GM23338 (cell line): ENCODE data around the gene CBFA2T2. TPM values are rescaled to one million over a fixed set of nuclear protein-coding genes. Genes with fewer than 3 reads are reported as not detected.

ENCODE experiments used
- ATAC-seq: fragments of 200-7000 bp; cut with Tn5 transposase; 3 replicates; pipeline ENCODE4 v1.9.1; 2020
- DNase-seq: peaks from one replicate; pipeline ENCODE4 v3.0.0-alpha.2; 2015; ENCODE audit warnings: low spot score
- H2AFZ ChIP-seq: fragments of 200-600 bp; sonication (generic); 2 replicates; pipeline ENCODE4 v1.8.0; 2016; ENCODE audit warnings: antibody characterized with exemption, mild to moderate bottlenecking, moderate library complexity
- H3F3A ChIP-seq: fragments of 200-600 bp; sonication (generic); replicated peaks from 2 replicates; pipeline ENCODE4 v1.8.0; 2017; ENCODE audit warnings: antibody characterized with exemption, mixed run types, low read depth
- H3K27ac ChIP-seq: fragments of 200-600 bp; sonication (generic); 2 replicates; pipeline ENCODE4 v1.6.1; 2016; ENCODE audit warnings: low read depth
- H3K27me3 ChIP-seq: fragments of 200-600 bp; sonication (generic); 2 replicates; pipeline ENCODE4 v1.8.0; 2016; ENCODE audit warnings: mild to moderate bottlenecking, mixed run types, moderate library complexity; ENCODE audit not compliant: insufficient read depth
- H3K36me3 ChIP-seq: fragments of 200-600 bp; sonication (generic); 2 replicates; pipeline ENCODE4 v1.8.0; 2016; ENCODE audit warnings: mild to moderate bottlenecking; ENCODE audit not compliant: insufficient read depth
- H3K4me1 ChIP-seq: fragments of 200-600 bp; sonication (generic); 2 replicates; pipeline ENCODE4 v1.8.0; 2016; ENCODE audit warnings: mild to moderate bottlenecking, moderate library complexity; ENCODE audit not compliant: insufficient read depth
- H3K4me2 ChIP-seq: fragments of 200-600 bp; sonication (generic); 2 replicates; pipeline ENCODE4 v1.7.1; 2017; ENCODE audit warnings: mixed run types
- H3K4me3 ChIP-seq: fragments of 200-600 bp; sonication (generic); 2 replicates; pipeline ENCODE4 v1.6.1; 2016; ENCODE audit warnings: mixed run types
- H3K79me2 ChIP-seq: fragments of 200-600 bp; sonication (generic); replicated peaks from 2 replicates; pipeline ENCODE4 v1.8.0; 2017; ENCODE audit warnings: mild to moderate bottlenecking; ENCODE audit not compliant: insufficient read depth
- H3K9me2 ChIP-seq: fragments of 200-600 bp; sonication (generic); 2 replicates; pipeline ENCODE4 v1.8.0; 2017; ENCODE audit not compliant: insufficient read depth
- H4K20me1 ChIP-seq: fragments of 200-600 bp; sonication (generic); replicated peaks from 2 replicates; pipeline ENCODE4 v1.8.0; 2017; ENCODE audit warnings: mild to moderate bottlenecking; ENCODE audit not compliant: insufficient read depth
- H3K27ac Mint-ChIP-seq: 2 replicates; pipeline ENCODE4 v1.8.0; 2020; ENCODE audit warnings: inconsistent platforms, mild to moderate bottlenecking, moderate library complexity, mixed read lengths
- H3K27me3 Mint-ChIP-seq: 3 replicates; pipeline ENCODE4 v1.8.0; 2022; ENCODE audit warnings: low read depth, mild to moderate bottlenecking, moderate library complexity, mixed read lengths, inconsistent platforms; ENCODE audit not compliant: insufficient read depth, poor library complexity
- H3K36me3 Mint-ChIP-seq: 3 replicates; pipeline ENCODE4 v1.8.0; 2021; ENCODE audit warnings: low read depth, mild to moderate bottlenecking, inconsistent platforms, moderate library complexity, mixed read lengths
- H3K4me1 Mint-ChIP-seq: 3 replicates; pipeline ENCODE4 v1.8.0; 2020; ENCODE audit warnings: mild to moderate bottlenecking, inconsistent platforms, mixed read lengths
- H3K4me3 Mint-ChIP-seq: 3 replicates; pipeline ENCODE4 v1.8.0; 2021; ENCODE audit warnings: moderate library complexity, mild to moderate bottlenecking, inconsistent platforms, mixed read lengths
- H3K9me3 Mint-ChIP-seq: 3 replicates; pipeline ENCODE4 v1.8.0; 2020; ENCODE audit warnings: moderate library complexity, mild to moderate bottlenecking, inconsistent platforms, mixed read lengths
- CREB1 ChIP-seq: fragments of 250-450 bp; sonication (Bioruptor Pico); IDR thresholded peaks from 2 replicates; pipeline ENCODE4 v1.5.0; 2020; ENCODE audit warnings: low read depth, mild to moderate bottlenecking, moderate library complexity
- EZH2 ChIP-seq: fragments of 200-600 bp; sonication (generic); IDR thresholded peaks from one replicate; pipeline ENCODE4 v1.8.0; 2017; ENCODE audit warnings: antibody characterized with exemption, mild to moderate bottlenecking, low read depth; ENCODE audit not compliant: unreplicated experiment
- EZH2phosphoT487 ChIP-seq: fragments of 200-600 bp; sonication (generic); IDR thresholded peaks from one replicate; pipeline ENCODE4 v1.8.1; 2018; ENCODE audit warnings: antibody characterized with exemption; ENCODE audit not compliant: unreplicated experiment
- JUNB ChIP-seq: IDR thresholded peaks from one replicate; pipeline ENCODE4 v1.6.1; 2016; ENCODE audit warnings: antibody characterized with exemption; ENCODE audit not compliant: unreplicated experiment
- NANOG ChIP-seq: IDR thresholded peaks from 2 replicates; pipeline ENCODE4 v1.6.1; 2016; ENCODE audit warnings: antibody characterized with exemption, borderline replicate concordance
- POLR2AphosphoS5 ChIP-seq: IDR thresholded peaks from 2 replicates; pipeline ENCODE4 v1.6.1; 2016; ENCODE audit warnings: antibody characterized with exemption, low read depth
- STAT1 ChIP-seq: IDR thresholded peaks from one replicate; pipeline ENCODE4 v1.6.1; 2016; ENCODE audit warnings: antibody characterized with exemption; ENCODE audit not compliant: unreplicated experiment
- ZNF331 ChIP-seq: fragments of 250-450 bp; sonication (Bioruptor Pico); IDR thresholded peaks from 2 replicates; pipeline ENCODE4 v1.5.0; 2020; ENCODE audit warnings: low read depth, mild to moderate bottlenecking, moderate library complexity
- polyA plus RNA-seq: library from polyadenylated mRNA; unstranded; fragments of >200 nt; fragmentation: Nextera tagmentation; extraction: Ambion mirVana; gene quantifications from 2 replicates; pipeline ENCODE4 v1.2.1, GENCODE V29; 2016
- total RNA-seq: library from RNA; depleted of rRNA; stranded (reverse); fragments of >200 nt; shearing (Covaris generic); gene quantifications from 2 replicates; pipeline ENCODE4 v1.2.3, GENCODE V29; 2014
- TF ChIP-seq, protein P1 (sequence below), 2 experiments: fragments of 200-600 bp in 1 of 2; sonication (generic) in 1 of 2; conservative IDR thresholded peaks; 2 replicates each; pipeline versions ENCODE4 v1.5.1 to v1.6.1; 2016 to 2017; ENCODE audit warnings: antibody characterized with exemption in 2 of 2, low read depth in 2 of 2, mild to moderate bottlenecking in 2 of 2, moderate library complexity in 1 of 2
- TF ChIP-seq, protein P2 (sequence below): IDR thresholded peaks from one replicate; pipeline ENCODE4 v1.6.1; 2018; ENCODE audit warnings: antibody characterized with exemption; ENCODE audit not compliant: unreplicated experiment
- TF ChIP-seq, protein P3 (sequence below): fragments of 250-450 bp; sonication (Bioruptor Pico); IDR thresholded peaks from 2 replicates; pipeline ENCODE4 v1.5.0; 2020; ENCODE audit warnings: mild to moderate bottlenecking, moderate library complexity

CBFA2T2 gene
- total and polyA plus RNA-seq, 2 experiments from 2014 or later: 12.7 to 15.8 TPM

DNA sequence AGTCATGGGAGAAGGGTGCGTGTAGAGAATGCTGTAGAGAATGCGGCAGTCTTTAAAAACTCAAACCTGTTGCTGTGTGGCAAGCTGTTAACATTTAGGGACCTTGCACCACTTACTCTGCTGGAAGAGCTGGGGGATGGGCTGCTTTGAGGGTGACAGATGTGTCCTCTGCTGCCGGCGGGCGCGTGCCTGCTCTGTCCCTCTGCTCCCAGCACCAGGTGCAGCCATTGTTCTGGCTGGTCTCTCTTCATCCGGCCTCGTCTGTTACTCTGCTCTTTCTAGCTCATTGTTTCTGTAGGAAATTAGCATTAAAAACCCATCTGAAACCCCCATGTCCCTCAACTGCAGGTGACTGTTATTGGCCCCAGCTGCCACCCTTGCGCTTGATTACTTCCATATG, 78.5 kb downstream of the CBFA2T2 start (continued):
- TF ChIP-seq, protein P1, sequence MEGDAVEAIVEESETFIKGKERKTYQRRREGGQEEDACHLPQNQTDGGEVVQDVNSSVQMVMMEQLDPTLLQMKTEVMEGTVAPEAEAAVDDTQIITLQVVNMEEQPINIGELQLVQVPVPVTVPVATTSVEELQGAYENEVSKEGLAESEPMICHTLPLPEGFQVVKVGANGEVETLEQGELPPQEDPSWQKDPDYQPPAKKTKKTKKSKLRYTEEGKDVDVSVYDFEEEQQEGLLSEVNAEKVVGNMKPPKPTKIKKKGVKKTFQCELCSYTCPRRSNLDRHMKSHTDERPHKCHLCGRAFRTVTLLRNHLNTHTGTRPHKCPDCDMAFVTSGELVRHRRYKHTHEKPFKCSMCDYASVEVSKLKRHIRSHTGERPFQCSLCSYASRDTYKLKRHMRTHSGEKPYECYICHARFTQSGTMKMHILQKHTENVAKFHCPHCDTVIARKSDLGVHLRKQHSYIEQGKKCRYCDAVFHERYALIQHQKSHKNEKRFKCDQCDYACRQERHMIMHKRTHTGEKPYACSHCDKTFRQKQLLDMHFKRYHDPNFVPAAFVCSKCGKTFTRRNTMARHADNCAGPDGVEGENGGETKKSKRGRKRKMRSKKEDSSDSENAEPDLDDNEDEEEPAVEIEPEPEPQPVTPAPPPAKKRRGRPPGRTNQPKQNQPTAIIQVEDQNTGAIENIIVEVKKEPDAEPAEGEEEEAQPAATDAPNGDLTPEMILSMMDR (conservative IDR thresholded peaks at IDR 0.05; ENCODE audit: low read depth in 2 of 2): no peak
- TF ChIP-seq CREB1: no peak
- TF ChIP-seq EZH2phosphoT487: no peak
- TF ChIP-seq STAT1: no peak
- TF ChIP-seq ZNF331 (CRISPR knock-in tag): no peak
- TF ChIP-seq NANOG: peak; percentile 64; the same call in 1 of the 2 replicates
- TF ChIP-seq, protein P2, sequence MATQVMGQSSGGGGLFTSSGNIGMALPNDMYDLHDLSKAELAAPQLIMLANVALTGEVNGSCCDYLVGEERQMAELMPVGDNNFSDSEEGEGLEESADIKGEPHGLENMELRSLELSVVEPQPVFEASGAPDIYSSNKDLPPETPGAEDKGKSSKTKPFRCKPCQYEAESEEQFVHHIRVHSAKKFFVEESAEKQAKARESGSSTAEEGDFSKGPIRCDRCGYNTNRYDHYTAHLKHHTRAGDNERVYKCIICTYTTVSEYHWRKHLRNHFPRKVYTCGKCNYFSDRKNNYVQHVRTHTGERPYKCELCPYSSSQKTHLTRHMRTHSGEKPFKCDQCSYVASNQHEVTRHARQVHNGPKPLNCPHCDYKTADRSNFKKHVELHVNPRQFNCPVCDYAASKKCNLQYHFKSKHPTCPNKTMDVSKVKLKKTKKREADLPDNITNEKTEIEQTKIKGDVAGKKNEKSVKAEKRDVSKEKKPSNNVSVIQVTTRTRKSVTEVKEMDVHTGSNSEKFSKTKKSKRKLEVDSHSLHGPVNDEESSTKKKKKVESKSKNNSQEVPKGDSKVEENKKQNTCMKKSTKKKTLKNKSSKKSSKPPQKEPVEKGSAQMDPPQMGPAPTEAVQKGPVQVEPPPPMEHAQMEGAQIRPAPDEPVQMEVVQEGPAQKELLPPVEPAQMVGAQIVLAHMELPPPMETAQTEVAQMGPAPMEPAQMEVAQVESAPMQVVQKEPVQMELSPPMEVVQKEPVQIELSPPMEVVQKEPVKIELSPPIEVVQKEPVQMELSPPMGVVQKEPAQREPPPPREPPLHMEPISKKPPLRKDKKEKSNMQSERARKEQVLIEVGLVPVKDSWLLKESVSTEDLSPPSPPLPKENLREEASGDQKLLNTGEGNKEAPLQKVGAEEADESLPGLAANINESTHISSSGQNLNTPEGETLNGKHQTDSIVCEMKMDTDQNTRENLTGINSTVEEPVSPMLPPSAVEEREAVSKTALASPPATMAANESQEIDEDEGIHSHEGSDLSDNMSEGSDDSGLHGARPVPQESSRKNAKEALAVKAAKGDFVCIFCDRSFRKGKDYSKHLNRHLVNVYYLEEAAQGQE: no peak

DNA sequence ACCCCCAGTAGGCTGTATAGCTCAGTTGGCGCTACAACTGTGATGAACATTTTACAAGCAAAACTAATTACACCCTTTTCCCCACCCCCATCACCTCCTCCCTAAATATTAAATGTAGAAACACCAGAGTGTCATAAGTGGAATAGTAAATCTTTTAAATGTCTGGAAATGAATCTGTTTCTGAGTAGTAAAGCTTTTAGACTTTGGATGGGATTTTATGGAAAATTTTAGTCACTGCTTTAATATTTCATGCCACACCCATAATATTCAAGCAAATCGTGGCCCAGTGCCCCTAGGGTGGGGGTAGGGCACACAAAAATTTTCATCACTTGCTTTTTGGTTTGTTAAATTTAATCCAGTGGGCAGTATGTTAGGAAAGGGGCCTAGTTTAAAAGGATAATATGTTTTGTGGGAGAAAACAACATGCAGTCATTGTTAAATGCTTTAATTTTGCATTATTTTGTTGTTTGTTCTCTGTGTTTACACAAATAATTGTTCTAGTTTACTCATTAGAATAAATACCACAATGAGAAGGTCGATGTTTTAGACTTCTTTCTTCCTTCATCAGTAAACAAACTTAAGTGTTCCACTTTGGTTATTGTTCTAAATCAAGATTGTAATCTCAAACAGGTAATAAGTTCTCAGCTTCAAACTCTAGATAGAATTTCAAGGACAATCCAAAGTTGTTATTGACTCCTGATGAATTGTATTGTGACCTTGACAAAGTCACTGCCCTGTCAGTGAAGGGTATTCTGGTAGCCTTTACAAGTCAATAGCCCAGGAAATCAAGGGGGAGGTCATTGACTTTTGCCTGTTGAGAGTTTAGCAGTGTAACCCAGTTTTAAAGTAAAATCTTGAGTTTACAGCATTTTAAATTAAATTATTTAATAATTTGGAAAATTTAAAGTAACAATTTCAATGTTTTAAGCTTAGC, 79.2 kb downstream of the CBFA2T2 start:
- peaks cover 2% of the 10 kb centered on the region; the same call in 1 of the 3 replicates for H3K9me3 Mint-ChIP-seq
- 0 out of 2 replicates have a peak, but pooled peaks cover 3% of the 10 kb centered on the region for H3K79me2 ChIP-seq
- peak overlapping the region; percentile 39 for H3K4me3 ChIP-seq
- DNase-seq: peak; percentile 28
- no peaks in the 10 kb centered on the region for H3F3A ChIP-seq
- peak overlapping the region; percentile 73 for H3K4me2 ChIP-seq
- peaks cover 34% of the 10 kb centered on the region for H3K27me3 ChIP-seq
- H3K36me3 Mint-ChIP-seq: no peaks in the 10 kb centered on the region
- peak overlapping the region; percentile 58 for H3K4me3 Mint-ChIP-seq
- peak; percentile 12; the same call in 2 of the 3 replicates for ATAC-seq
- H3K4me1 Mint-ChIP-seq: peaks cover 43% of the 10 kb centered on the region
- no peaks in the 10 kb centered on the region for H3K9me2 ChIP-seq
- no peak overlapping the region for H2AFZ ChIP-seq
- 0 out of 2 replicates have a peak, but pooled peaks cover 4% of the 10 kb centered on the region for H3K36me3 ChIP-seq
- H4K20me1 ChIP-seq: peaks cover 5% of the 10 kb centered on the region; the same call in 1 of the 2 replicates
- H3K27ac ChIP-seq: peak overlapping the region; percentile 61; the same call in 1 of the 2 replicates
- peaks cover 25% of the 10 kb centered on the region for H3K27me3 Mint-ChIP-seq
- H3K27ac Mint-ChIP-seq: no peak overlapping the region
- peaks cover 33% of the 10 kb centered on the region for H3K4me1 ChIP-seq
- no peak for TF ChIP-seq ZNF331 (CRISPR knock-in tag)
- TF ChIP-seq POLR2AphosphoS5: no peak
- TF ChIP-seq EZH2phosphoT487: no peak
- TF ChIP-seq EZH2: no peak
- TF ChIP-seq, protein P3, sequence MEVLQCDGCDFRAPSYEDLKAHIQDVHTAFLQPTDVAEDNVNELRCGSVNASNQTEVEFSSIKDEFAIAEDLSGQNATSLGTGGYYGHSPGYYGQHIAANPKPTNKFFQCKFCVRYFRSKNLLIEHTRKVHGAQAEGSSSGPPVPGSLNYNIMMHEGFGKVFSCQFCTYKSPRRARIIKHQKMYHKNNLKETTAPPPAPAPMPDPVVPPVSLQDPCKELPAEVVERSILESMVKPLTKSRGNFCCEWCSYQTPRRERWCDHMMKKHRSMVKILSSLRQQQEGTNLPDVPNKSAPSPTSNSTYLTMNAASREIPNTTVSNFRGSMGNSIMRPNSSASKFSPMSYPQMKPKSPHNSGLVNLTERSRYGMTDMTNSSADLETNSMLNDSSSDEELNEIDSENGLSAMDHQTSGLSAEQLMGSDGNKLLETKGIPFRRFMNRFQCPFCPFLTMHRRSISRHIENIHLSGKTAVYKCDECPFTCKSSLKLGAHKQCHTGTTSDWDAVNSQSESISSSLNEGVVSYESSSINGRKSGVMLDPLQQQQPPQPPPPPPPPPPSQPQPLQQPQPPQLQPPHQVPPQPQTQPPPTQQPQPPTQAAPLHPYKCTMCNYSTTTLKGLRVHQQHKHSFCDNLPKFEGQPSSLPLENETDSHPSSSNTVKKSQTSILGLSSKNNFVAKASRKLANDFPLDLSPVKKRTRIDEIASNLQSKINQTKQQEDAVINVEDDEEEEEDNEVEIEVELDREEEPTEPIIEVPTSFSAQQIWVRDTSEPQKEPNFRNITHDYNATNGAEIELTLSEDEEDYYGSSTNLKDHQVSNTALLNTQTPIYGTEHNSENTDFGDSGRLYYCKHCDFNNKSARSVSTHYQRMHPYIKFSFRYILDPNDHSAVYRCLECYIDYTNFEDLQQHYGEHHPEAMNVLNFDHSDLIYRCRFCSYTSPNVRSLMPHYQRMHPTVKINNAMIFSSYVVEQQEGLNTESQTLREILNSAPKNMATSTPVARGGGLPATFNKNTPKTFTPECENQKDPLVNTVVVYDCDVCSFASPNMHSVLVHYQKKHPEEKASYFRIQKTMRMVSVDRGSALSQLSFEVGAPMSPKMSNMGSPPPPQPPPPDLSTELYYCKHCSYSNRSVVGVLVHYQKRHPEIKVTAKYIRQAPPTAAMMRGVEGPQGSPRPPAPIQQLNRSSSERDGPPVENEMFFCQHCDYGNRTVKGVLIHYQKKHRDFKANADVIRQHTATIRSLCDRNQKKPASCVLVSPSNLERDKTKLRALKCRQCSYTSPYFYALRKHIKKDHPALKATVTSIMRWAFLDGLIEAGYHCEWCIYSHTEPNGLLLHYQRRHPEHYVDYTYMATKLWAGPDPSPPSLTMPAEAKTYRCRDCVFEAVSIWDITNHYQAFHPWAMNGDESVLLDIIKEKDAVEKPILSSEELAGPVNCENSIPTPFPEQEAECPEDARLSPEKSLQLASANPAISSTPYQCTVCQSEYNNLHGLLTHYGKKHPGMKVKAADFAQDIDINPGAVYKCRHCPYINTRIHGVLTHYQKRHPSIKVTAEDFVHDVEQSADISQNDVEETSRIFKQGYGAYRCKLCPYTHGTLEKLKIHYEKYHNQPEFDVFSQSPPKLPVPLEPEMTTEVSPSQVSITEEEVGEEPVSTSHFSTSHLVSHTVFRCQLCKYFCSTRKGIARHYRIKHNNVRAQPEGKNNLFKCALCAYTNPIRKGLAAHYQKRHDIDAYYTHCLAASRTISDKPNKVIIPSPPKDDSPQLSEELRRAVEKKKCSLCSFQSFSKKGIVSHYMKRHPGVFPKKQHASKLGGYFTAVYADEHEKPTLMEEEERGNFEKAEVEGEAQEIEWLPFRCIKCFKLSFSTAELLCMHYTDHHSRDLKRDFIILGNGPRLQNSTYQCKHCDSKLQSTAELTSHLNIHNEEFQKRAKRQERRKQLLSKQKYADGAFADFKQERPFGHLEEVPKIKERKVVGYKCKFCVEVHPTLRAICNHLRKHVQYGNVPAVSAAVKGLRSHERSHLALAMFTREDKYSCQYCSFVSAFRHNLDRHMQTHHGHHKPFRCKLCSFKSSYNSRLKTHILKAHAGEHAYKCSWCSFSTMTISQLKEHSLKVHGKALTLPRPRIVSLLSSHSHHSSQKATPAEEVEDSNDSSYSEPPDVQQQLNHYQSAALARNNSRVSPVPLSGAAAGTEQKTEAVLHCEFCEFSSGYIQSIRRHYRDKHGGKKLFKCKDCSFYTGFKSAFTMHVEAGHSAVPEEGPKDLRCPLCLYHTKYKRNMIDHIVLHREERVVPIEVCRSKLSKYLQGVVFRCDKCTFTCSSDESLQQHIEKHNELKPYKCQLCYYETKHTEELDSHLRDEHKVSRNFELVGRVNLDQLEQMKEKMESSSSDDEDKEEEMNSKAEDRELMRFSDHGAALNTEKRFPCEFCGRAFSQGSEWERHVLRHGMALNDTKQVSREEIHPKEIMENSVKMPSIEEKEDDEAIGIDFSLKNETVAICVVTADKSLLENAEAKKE: no peak
- no peak for TF ChIP-seq CREB1
- TF ChIP-seq STAT1: no peak
- no peak; the same call in 1 of the 2 replicates for TF ChIP-seq NANOG
- no peak for TF ChIP-seq JUNB
